HG03095 (cell line): Measurements from ENCODE around the gene ATP2A1.
"Not testable (repeated sequence)": the region's sequence is repeated elsewhere in the genome, so short reads cannot be mapped to it uniquely, and the experiment has no call there.

ENCODE experiments used
- ATAC-seq: cut with Tn5 transposase; IDR thresholded peaks from one replicate; pipeline ENCODE4 v1.9.1; 2021; ENCODE audit warnings: moderate library complexity; ENCODE audit not compliant: unreplicated experiment

ATP2A1 gene

DNA sequence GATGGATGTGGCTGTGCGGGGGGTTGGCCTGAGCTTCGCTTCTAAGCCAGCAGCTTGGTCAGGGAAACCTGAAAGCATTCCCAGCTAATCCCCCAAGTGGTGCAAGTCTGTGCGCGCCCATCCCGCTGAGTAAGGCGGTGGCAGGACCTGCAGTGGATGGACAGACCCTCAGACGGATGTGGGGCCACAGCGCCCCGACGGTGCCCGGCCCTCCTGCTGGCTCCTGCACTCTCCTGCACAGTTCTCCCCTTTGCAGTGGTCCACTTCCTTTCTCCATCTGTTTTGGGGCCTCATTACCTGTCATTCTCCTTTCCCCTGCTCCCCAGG is 2.3 kb downstream of the ATP2A1 start:
- ATAC-seq: no peak

DNA sequence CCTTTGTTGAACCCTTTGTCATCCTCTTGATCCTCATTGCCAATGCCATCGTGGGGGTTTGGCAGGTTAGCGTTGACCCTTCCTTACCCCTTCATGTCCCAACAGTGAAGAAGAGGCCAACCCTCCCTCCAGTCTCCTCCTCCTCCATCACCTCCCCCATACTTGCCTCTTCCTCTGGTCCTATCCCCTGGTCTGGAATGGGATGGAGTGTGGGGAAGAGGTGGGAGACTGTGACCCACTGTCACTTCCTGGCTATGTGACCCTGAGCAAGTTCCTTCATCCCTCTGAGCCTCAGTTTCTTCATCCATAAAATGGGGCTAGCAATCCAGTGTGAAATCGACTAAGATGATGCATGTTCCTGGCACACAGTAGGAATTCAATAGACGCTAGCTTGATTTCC is 2.7 kb downstream of the ATP2A1 start:
- ATAC-seq: no peak

DNA sequence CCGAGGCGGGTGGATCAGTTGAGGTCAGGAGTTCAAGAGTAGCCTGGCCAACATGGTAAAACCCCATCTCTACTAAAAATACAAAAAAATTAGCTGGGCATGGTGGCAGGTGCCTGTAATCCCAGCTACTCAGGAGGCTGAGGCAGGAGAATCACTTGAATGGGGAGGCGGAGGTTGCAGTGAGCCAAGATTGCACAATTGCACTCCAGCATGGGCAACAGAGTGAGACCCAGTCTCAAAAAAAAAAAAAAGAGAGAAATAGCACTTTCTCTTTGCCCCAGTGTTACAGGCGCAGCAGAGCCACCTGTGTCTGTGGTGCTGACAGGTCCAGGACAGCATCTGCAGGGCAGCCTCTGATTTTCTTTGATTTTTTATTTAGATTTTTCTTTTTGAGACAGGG is 3.3 kb downstream of the ATP2A1 start:
- not testable (repeated sequence) for ATAC-seq

DNA sequence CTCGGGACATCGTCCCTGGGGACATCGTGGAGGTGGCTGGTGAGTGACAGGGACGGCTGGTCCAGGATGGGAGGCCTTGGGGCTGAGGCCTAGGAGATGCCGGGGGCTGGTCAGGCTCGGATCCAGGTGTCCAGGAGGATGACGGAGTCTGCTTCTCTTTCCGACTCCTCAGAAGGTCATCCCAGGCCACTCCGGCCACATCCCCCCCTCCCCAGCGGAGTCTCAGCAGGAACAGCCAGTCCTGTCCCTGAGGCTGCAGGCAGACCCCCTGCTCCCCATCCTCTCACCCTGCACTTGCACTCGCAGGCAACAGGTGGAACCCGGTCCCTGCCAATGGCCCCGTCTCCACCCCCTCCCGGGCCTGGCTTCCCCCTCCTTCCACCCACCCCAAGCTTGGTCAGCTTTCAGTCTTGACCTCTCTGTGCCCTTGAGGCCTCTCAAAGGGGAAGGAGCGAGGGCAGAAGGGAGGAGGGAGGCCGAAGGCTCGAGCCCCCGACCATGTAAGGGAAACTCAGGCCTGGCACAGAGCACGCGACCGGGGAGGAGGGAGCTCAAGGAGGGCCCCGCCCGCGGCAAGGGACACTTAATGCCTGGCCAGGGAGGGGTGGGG is 4.4 kb downstream of the ATP2A1 start:
- ATAC-seq: no peak

DNA sequence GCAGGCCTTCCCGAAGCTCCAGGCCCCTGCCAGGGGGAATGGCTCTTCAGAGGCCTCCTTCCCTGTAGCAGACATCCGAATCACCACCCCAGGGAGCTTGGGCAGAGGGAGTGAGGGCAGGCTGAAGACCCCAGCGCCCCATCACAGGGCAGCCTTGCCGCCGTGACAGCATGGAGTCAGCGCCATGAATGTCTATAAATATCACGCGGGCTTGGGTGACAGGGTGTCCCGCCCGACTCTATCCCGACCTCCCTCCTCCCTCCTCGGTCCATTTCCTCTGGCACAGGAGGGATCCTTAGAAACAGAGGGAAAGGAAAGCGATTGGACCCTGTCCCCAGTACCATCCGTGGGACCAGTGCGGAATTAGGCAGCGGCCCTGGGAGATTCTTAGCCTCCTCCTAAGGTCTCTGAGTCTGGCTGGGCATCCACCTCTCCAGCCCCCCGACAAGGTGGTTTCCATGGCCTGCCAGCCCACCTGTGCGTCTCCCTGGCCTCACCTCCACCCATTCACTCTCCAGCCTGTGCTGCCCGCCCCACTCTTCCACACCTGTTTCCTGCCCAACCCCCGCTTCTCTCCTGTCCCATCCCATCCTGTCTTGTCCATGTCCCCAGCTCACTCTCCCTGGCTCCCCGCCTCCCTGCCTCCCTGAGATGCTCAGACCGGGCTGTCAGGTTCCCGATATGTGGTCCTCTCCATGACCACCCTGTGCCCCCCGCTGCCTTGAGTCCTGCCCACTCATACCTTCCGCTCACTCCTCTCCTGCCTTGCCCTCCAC is 5.1 kb downstream of the ATP2A1 start:
- no peak for ATAC-seq

DNA sequence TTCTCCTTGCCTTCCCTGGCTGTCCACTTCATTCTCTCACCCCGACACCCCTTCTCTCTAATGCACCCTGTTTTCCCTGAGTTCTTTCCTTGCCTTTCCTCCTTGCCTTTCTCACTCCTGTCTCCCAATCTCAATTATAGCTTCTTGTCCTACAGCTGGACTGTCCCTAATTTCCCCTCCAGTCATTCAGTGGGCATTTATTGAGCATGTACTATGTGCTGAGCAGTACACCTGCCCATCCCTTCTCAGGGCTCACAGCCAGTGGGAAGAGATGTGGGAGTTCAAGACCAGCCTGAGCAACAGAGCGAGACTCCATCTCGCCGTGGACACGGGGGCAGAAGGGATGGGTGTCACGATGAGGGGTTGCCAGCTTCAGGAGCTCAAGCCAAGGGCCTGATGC is 5.8 kb downstream of the ATP2A1 start:
- no peak for ATAC-seq

DNA sequence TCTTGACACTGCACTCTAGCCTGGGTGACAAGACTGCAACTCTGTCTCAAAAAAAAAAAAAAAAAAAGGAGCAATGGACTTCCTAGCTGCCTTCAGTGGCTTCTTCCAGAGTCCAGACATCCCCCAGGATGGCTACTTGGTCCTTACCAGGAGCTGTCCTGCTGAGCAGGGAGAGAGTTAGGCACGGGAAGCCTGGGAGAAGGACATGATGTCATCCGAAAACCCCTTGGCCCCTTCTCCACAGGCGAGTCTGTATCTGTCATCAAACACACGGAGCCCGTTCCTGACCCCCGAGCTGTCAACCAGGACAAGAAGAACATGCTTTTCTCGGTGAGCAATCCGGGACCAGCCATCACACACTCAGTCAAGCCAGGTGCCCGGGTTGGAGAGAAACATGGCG is 8.7 kb downstream of the ATP2A1 start:
- no peak for ATAC-seq

DNA sequence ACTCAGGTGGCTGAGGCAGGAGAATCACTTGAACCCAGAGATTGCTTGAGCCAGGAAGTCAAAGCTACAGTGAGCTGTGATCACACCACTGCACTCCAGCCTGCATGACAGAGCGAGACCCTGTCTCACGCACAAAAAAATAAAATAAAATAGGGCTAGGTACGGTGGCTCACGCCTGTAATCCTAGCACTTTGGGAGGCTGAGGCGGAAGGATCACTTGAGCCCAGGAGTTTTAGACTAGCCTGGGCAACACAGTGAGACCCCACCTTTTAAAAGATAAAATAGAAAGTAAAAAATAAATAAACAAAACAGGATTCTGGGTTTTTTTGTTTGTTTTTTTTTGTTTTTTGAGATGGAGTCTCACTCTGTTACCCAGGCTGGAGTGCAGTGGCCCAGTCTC is 12.1 kb downstream of the ATP2A1 start:
- not testable (repeated sequence) for ATAC-seq

DNA sequence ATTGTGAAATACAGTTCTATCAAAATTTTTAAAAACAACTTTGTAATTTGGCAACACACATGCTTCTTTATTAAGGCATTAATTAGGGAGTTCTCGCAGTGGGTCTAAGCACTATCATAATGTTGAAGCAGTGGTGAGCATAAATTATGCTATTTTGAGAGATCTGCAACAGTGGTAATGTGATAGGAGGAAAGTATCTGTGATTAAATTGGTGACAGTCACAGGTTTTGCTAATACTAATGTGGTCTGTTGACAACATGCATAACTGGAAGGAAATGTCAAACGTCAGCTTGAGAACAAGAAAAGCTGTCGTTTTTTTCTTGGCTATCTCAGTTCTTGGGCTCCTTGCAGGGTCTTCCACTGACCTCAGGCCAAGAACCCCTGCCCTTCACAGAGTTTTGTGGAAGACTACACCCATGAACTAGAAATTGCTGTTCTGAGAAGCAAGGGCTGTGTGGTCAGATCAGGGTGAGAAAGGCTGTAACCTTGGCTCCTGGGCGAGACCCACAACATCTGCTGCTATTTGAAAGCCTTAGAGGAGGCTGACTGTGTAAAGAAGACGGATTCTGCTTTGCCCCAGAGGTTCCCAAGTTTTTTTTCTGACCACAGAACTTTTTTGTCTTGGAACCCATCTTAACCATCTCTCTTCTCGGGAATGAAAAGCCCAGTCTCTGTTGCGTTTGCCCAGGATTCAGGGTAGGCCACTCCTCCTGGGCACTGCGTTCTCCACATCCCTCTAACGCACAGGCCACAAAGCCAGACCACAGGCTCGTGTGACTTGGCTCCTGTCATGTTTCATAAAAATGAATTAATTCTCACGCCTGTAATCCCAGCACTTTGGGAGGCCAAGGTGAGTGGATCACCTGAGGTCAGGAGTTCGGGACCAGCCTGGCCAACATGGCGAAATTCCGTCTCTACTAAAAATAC is 13.9 kb downstream of the ATP2A1 start:
- ATAC-seq: no peak

DNA sequence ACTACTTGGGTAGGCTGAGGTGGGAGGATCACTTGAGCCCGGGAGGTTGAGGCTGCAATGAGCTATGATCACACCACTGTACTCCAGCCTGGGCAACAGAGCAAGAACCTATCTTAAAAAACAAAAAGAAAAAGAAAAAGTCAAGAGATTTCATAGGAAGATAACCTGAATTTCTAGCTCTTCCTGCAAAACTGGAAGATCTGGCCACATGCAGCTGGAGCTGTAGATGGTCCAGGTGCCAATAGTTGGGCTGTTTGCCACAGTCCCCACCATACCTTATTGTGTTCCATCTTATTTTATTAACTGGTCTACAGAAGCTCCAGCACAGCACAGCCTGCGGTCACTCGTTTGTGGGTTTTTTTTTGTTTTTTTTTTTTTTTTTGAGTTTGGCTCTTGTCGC is 15.0 kb downstream of the ATP2A1 start:
- ATAC-seq: no peak

DNA sequence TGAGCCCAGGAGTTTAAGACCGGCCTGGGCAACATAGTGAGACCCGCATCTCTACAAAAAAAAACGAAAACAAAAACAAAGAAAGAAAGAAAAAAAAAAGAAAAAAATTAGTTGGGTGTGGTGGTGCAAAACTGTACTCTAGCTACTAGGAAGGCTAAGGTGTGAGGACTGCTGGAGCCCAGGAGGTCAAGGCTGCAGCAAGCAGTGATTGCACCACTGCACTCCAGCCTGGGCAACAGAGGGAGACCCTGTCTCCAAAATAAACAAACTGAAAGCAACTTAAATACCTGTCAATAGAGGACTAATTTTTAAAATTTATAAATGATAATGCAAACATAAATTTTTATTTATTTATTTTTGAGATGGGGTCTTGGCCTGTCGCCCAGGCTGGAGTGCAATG is 17.3 kb downstream of the ATP2A1 start:
- ATAC-seq: no peak

DNA sequence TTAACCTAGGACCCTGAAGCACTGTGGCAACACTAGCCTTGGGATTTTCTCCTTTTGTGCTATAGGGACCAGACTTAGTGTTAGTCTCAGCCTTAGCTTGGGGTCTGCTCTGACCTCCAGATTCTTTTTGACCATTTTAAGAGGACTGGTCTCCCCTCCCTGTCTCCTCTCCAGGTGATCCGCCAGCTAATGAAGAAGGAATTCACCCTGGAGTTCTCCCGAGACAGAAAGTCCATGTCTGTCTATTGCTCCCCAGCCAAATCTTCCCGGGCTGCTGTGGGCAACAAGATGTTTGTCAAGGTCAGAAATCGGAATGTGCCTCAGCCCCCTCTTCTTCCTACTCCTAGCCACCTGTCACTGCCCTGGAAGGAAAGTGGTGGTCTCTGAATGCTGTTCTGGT is 19.5 kb downstream of the ATP2A1 start:
- no peak for ATAC-seq

DNA sequence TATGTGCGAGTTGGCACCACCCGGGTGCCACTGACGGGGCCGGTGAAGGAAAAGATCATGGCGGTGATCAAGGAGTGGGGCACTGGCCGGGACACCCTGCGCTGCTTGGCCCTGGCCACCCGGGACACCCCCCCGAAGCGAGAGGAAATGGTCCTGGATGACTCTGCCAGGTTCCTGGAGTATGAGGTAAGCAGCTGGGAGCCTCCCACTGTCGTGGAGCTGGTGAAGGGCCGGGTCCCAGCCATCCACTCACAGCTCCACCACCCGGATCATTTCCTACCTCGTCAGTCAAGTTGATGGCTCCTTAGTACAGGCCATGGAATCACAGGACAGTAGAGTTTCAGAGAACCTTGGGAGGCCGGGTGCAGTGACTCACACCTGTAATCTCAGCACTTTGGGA is 20.0 kb downstream of the ATP2A1 start:
- no peak for ATAC-seq

DNA sequence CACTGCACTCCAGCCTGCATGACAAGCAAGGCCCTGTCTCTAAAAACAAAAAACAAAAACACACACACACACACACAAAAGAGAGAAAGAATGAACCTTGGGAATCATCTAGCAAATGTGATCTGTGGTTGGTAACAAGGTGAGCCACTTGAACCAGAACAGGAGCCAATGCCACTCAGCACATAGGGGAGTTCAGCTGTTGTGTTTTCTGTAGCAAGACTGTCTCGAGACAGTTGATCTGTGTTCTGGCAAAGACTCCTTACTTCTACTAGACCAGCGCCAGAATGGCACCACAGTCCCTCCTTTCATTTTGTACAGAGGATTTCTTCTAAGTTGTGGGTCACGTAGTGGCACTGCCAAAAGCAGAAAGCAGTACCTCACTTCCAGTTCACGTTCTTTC is 20.7 kb downstream of the ATP2A1 start:
- no peak for ATAC-seq

DNA sequence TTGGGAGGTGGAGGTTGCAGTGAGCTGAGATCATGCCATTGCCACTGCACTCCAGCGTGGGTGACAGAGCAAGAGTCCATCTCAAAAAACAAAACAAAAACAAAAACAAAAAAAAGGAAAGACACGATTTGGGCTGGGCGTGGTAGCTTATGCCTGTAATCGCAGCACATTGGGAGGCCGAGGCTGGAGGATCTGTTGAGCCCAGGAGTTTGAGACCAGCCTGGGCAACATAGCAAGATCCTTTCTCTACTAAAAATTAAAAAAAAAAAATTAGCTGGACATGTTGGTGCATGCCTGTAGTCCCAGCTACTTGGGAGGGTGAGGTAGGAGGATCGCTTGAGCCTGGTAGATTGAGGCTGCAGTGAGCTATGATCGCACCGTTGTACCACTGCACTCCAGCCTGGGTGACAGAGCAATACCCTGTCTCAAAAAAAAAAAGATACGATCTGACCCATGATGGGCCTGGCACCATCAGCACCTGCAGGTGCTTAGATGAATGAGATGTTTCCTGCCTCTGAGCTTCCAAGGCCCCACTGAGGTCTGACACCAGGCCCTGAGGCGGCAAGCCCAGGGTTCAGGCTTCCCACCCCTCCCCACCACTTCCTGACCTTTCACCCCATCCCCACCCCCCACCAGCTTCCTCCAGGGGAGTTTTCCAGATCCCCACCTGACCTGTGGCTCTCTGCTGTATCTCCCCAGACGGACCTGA is 21.7 kb downstream of the ATP2A1 start:
- no peak for ATAC-seq

DNA sequence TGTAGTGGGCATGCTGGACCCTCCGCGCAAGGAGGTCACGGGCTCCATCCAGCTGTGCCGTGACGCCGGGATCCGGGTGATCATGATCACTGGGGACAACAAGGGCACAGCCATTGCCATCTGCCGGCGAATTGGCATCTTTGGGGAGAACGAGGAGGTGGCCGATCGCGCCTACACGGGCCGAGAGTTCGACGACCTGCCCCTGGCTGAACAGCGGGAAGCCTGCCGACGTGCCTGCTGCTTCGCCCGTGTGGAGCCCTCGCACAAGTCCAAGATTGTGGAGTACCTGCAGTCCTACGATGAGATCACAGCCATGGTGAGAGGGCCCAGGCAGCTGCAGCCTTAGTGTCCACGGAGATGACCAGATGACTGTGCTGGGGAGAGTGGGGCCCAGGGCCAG is 22.3 kb downstream of the ATP2A1 start:
- ATAC-seq: no peak

DNA sequence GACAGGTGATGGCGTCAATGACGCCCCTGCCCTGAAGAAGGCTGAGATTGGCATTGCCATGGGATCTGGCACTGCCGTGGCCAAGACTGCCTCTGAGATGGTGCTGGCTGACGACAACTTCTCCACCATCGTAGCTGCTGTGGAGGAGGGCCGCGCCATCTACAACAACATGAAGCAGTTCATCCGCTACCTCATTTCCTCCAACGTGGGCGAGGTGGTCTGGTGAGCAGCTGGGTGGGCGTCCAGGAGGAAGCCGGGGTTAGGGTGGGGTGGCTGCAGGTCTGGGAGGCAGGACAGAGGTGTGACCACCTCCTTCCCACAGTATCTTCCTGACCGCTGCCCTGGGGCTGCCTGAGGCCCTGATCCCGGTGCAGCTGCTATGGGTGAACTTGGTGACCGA is 23.6 kb downstream of the ATP2A1 start:
- no peak for ATAC-seq

DNA sequence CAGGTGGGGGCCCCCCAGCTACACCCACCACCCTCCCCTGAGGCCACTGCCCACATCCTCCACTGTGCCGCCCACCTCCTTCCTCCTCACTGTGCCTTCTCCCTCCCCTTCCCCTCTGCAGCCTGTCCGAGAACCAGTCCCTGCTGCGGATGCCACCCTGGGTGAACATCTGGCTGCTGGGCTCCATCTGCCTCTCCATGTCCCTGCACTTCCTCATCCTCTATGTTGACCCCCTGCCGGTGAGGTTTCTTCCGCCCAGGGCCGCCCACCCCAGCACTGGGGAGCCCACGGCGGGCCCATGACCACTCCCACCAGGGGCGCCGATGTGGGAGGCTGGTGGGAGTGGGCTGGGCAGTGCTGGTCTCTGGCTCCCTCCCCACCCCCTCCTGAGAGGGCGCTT is 24.6 kb downstream of the ATP2A1 start:
- ATAC-seq: no peak

DNA sequence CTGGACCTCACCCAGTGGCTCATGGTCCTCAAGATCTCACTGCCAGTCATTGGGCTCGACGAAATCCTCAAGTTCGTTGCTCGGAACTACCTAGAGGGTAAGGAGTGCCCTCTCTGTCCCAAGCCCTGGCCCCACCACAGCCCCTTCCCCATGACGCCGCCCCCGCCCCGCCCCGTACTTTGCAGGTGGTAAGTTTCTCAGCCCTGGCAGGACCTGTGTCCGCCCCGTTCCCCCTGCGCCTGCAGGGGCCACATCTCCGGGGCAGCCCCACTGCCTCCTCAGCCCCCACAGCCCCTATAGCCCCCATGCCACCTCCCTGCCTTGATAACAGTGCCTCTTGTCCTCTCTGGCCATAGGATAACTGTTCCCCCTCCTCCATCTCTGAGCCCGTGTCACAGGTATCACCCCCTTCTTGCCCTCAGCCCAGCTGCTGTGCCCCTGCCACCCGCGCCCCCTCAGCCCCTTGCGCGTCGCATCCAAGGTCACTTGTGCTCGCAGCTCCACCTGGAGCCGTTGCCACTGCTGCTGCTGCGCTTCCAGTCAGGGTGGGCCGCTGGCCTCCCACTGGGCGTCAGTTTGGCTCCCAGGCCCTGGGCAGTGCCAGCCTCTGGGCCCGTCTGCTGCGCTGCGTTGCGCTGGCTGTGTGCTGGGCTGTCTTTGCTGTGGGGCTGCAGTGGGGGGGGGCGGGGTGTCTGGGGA is 25.2 kb downstream of the ATP2A1 start:
- ATAC-seq: no peak

DNA sequence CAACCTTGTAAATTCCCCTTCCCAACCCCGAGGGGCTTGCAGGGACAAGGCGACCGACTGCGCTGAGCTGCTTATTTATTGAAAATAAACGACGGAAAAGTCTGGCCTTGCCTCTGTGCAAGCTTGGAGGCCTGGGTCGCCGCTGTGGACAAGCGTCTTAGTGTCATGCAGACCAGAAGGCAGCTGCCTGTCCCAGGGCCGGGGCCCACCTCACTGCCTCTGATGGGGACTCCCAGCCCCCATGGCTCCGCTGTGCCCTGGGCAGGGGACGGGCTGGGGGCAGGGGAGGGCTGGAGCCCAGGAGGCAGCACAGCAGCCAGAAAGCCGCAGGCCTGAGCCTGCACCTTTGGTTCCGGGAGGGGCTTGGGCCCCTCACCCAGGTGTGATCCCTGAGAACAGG is 26.1 kb downstream of the ATP2A1 start:
- ATAC-seq: no peak

DNA sequence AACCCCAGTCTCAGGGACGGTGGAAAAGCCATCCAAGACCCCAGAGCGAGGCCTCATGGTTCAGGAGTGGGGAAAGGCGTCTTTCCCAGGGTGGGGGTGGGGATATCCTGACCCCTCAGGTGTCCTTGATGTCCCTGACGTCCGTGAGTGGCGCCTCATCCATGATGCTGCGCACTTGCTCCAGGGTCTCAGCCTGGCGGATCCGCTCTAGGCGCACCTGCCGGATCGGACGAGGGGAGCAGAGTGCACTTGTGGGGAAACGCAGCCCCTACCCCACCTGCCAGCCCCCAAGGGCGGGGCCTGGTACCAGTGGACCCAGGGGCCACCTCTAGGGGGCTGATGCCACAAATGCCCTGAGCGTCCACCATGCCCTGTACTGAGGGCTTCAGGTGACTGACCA is 26.5 kb downstream of the ATP2A1 start:
- ATAC-seq: no peak
